SU-DHL-6 (cell line): ENCODE results near the gene C7orf25.

Experiments
- CTCF ChIP-seq: fragments of 200-600 bp; sonication (generic); IDR thresholded peaks from one replicate; pipeline ENCODE4 v1.5.1; 2017; ENCODE audit warnings: antibody characterized with exemption, mild to moderate bottlenecking, low read length, moderate library complexity; ENCODE audit not compliant: insufficient read depth, poor library complexity, severe bottlenecking
- EZH2phosphoT487 ChIP-seq: fragments of 200-600 bp; sonication (generic), shearing (Covaris generic); conservative IDR thresholded peaks from 2 replicates; pipeline ENCODE4 v1.6.1; 2018; ENCODE audit warnings: mild to moderate bottlenecking, antibody characterized with exemption, low read length, moderate library complexity, mixed read lengths

GRCh38 chr7:42913591-42913990 is 1.7 kb upstream of the C7orf25 start:
- TF ChIP-seq CTCF (no peak), EZH2phosphoT487 (no peak)
